Vagina (tissue), 2 donors: ENCODE data around the gene EXOC6B.
"Not testable (repeated sequence)": the region's sequence is repeated elsewhere in the genome, so short reads cannot be mapped to it uniquely, and the experiment has no call there.

ENCODE experiments used
- POLR2A ChIP-seq, 2 donors: fragments of 450-650 bp; IDR thresholded peaks; one replicate each; pipeline ENCODE4 v1.6.1; 2017; ENCODE audit warnings: antibody characterized with exemption in 2 of 2, mild to moderate bottlenecking in 2 of 2, moderate library complexity in 2 of 2
- TF ChIP-seq, protein P1 (sequence below), 3 experiments: fragments of 450-650 bp in 2 of 3; fragments of 200-600 bp in 1 of 3; sonication (generic) in 1 of 3; IDR thresholded peaks; one replicate each; pipeline ENCODE4 v1.5.1; 2017 to 2019; ENCODE audit warnings: antibody characterized with exemption in 3 of 3, mild to moderate bottlenecking in 2 of 3, moderate library complexity in 2 of 3

DNA sequence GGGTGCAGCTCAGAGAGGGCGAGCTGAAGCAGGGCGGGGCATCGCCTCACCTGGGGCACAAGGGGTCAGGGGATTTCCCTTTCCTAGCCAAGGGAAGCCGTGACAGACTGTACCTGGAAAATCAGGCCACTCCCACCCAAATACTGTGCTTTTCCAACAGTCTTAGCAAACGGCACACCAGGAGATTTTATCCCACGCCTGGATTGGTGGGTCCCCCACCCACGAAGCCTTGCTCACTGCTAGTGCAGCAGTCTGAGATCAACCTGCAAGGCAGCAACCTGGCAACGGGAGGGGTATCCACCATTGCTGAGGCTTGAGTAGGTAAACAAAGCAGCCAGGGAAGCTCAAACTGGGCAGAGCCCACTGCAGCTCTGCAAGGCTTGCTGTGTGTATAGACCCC, 184.6 kb downstream of the EXOC6B start:
- TF ChIP-seq, protein P1, sequence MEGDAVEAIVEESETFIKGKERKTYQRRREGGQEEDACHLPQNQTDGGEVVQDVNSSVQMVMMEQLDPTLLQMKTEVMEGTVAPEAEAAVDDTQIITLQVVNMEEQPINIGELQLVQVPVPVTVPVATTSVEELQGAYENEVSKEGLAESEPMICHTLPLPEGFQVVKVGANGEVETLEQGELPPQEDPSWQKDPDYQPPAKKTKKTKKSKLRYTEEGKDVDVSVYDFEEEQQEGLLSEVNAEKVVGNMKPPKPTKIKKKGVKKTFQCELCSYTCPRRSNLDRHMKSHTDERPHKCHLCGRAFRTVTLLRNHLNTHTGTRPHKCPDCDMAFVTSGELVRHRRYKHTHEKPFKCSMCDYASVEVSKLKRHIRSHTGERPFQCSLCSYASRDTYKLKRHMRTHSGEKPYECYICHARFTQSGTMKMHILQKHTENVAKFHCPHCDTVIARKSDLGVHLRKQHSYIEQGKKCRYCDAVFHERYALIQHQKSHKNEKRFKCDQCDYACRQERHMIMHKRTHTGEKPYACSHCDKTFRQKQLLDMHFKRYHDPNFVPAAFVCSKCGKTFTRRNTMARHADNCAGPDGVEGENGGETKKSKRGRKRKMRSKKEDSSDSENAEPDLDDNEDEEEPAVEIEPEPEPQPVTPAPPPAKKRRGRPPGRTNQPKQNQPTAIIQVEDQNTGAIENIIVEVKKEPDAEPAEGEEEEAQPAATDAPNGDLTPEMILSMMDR (IDR thresholded peaks at IDR 0.05), result not testable (repeated sequence)
- TF ChIP-seq POLR2A (IDR thresholded peaks at IDR 0.05), result not testable (repeated sequence)
